Measurements from ENCODE around the gene DAPP1. TPM values are rescaled to one million over a fixed set of nuclear protein-coding genes. Genes with fewer than 3 reads are reported as not detected.

The DAPP1 gene
- polyA plus RNA-seq, 2 of the 4 experiments (the other 2 are of a cell fraction) = 0.03 TPM; not detected in 1

GRCh38 chr4:99855678-99856077 is 39.1 kb downstream of the DAPP1 start (continued):
- TF ChIP-seq REST (IDR thresholded peaks at IDR 0.05) (no peak), NPAS2 (CRISPR knock-in tag; IDR thresholded peaks at IDR 0.05; ENCODE audit: borderline replicate concordance) (no peak), CEBPB (IDR thresholded peaks at IDR 0.05) (no peak), SMC3 (IDR thresholded peaks at IDR 0.05) (no peak), FOXS1 (CRISPR knock-in tag; IDR thresholded peaks at IDR 0.05) (no peak)
- TF ChIP-seq, protein P1, sequence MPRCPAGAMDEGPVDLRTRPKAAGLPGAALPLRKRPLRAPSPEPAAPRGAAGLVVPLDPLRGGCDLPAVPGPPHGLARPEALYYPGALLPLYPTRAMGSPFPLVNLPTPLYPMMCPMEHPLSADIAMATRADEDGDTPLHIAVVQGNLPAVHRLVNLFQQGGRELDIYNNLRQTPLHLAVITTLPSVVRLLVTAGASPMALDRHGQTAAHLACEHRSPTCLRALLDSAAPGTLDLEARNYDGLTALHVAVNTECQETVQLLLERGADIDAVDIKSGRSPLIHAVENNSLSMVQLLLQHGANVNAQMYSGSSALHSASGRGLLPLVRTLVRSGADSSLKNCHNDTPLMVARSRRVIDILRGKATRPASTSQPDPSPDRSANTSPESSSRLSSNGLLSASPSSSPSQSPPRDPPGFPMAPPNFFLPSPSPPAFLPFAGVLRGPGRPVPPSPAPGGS (IDR thresholded peaks at IDR 0.05) = no peak

GRCh38 chr4:99856166-99856565 is 39.5 kb downstream of the DAPP1 start:
- H3K4me1 ChIP-seq = no peaks in the 10 kb centered on the region
- ATAC-seq (peak; percentile 40 to 66; a peak in 1 of 6 replicates), DNase-seq (ENCODE audit: low read depth in 1 of 2, low spot score in 1 of 2) (no peak), FAIRE-seq (no peak)
- ChIA-PET CTCF (no interaction called here), POLR2A (no interaction called here)
- no peak overlapping the region for H3K4me2 ChIP-seq
- H3K27ac ChIP-seq = no peak overlapping the region
- WGBS (ENCODE audit: missing lambda C conversion rate) = 14% methylated on average over 1 of the region's 1 CpG
- H3K4me3 ChIP-seq = no peak overlapping the region
- TF ChIP-seq, protein P2, sequence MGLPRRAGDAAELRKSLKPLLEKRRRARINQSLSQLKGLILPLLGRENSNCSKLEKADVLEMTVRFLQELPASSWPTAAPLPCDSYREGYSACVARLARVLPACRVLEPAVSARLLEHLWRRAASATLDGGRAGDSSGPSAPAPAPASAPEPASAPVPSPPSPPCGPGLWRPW (IDR thresholded peaks at IDR 0.05) = no peak
- TF ChIP-seq, protein P3, sequence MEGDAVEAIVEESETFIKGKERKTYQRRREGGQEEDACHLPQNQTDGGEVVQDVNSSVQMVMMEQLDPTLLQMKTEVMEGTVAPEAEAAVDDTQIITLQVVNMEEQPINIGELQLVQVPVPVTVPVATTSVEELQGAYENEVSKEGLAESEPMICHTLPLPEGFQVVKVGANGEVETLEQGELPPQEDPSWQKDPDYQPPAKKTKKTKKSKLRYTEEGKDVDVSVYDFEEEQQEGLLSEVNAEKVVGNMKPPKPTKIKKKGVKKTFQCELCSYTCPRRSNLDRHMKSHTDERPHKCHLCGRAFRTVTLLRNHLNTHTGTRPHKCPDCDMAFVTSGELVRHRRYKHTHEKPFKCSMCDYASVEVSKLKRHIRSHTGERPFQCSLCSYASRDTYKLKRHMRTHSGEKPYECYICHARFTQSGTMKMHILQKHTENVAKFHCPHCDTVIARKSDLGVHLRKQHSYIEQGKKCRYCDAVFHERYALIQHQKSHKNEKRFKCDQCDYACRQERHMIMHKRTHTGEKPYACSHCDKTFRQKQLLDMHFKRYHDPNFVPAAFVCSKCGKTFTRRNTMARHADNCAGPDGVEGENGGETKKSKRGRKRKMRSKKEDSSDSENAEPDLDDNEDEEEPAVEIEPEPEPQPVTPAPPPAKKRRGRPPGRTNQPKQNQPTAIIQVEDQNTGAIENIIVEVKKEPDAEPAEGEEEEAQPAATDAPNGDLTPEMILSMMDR (IDR thresholded peaks at IDR 0.05) = no peak
- TF ChIP-seq SREBF2 (IDR thresholded peaks at IDR 0.05) (no peak), ELK1 (IDR thresholded peaks at IDR 0.05; ENCODE audit: low read depth, low read length) (no peak), JUNB (IDR thresholded peaks at IDR 0.05) (no peak), FOXS1 (CRISPR knock-in tag; IDR thresholded peaks at IDR 0.05) (no peak), ESRRA (IDR thresholded peaks at IDR 0.05; ENCODE audit: borderline replicate concordance, low read length) (no peak), FOSL2 (IDR thresholded peaks at IDR 0.05) (no peak), FOSL2 (CRISPR knock-in tag; IDR thresholded peaks at IDR 0.05) (no peak), POLR2AphosphoS2 (conservative IDR thresholded peaks at IDR 0.05; ENCODE audit: low read length) (no peak), RNF2 (IDR thresholded peaks at IDR 0.05; ENCODE audit: borderline replicate concordance, low read depth) (no peak), HEYL (CRISPR knock-in tag; IDR thresholded peaks at IDR 0.05) (no peak), ZNF302 (CRISPR knock-in tag; IDR thresholded peaks at IDR 0.05) (no peak), RFX5 (IDR thresholded peaks at IDR 0.05) (no peak)
- H3K9me3 ChIP-seq = no peaks in the 10 kb centered on the region

Measured in A549 (cell line).